ENCODE results near the gene SNTG2. TPM values are rescaled to one million over a fixed set of nuclear protein-coding genes. Genes with fewer than 3 reads are reported as not detected.

SNTG2 gene
- total and polyA plus RNA-seq, 4 donors, result not detected

DNA sequence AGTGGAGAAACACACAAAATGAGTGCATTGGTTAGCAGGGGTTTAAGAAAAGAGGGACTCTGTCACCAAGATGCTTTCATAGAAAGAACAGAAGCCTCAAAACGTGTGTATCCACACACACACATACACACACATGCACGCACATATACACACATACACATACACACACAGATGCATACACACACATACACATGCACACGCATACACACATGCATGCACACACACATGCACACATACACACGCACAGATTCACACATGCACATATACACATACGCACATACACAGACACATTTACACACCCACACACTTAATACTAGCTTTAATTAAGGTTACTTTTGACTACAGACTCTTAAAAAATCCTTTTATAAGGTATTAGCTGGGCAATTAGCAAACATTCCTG lies 378.0 kb downstream of the SNTG2 start:
- H3K9ac ChIP-seq (ENCODE audit: low read depth in 1 of 2, low read length in 2 of 2), result no peak overlapping the region
- H3K36me3 ChIP-seq (ENCODE audit: control insufficient read depth in 4 of 4, insufficient read depth in 3 of 4, low read depth in 1 of 4, low read length in 3 of 4), result no peaks in the 10 kb centered on the region
- no peaks in the 10 kb centered on the region for H3K4me1 ChIP-seq (ENCODE audit: control insufficient read depth in 4 of 4, insufficient read depth in 4 of 4, low read length in 3 of 4)
- no peak overlapping the region for H3K27ac ChIP-seq (ENCODE audit: low read depth in 1 of 2, low read length in 2 of 2)
- peaks cover 0 to 6% (median 2%) of the 10 kb centered on the region in 4 donors for H3K9me3 ChIP-seq (ENCODE audit: control insufficient read depth in 4 of 4, low read length in 3 of 4)
- DNase-seq (ENCODE audit: low spot score), result no peak
- no peak overlapping the region for H3K4me3 ChIP-seq (ENCODE audit: low read depth in 1 of 3, low read length in 3 of 3)
- no peaks in the 10 kb centered on the region for H3K27me3 ChIP-seq (ENCODE audit: control insufficient read depth in 4 of 4, insufficient read depth in 4 of 4, low read length in 3 of 4)
- TF ChIP-seq, protein P1, sequence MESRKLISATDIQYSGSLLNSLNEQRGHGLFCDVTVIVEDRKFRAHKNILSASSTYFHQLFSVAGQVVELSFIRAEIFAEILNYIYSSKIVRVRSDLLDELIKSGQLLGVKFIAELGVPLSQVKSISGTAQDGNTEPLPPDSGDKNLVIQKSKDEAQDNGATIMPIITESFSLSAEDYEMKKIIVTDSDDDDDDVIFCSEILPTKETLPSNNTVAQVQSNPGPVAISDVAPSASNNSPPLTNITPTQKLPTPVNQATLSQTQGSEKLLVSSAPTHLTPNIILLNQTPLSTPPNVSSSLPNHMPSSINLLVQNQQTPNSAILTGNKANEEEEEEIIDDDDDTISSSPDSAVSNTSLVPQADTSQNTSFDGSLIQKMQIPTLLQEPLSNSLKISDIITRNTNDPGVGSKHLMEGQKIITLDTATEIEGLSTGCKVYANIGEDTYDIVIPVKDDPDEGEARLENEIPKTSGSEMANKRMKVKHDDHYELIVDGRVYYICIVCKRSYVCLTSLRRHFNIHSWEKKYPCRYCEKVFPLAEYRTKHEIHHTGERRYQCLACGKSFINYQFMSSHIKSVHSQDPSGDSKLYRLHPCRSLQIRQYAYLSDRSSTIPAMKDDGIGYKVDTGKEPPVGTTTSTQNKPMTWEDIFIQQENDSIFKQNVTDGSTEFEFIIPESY (IDR thresholded peaks at IDR 0.05), result no peak
- TF ChIP-seq RXRA (IDR thresholded peaks at IDR 0.05), result no peak
- no peak for TF ChIP-seq TAF1 (conservative IDR thresholded peaks at IDR 0.05)
- no peak for TF ChIP-seq SP1 (IDR thresholded peaks at IDR 0.05)
- no peak for TF ChIP-seq GABPA (IDR thresholded peaks at IDR 0.05 in 1 of 2, conservative IDR thresholded peaks at IDR 0.05 in 1 of 2)
- TF ChIP-seq YY1 (IDR thresholded peaks at IDR 0.05), result no peak
- no peak for TF ChIP-seq FOXA1 (IDR thresholded peaks at IDR 0.05)
- 79% methylated on average over 5 of the region's 5 CpGs for WGBS

GRCh38 chr2:1339388-1340140 lies 388.9 kb downstream of the SNTG2 start:
- WGBS, result 63% methylated on average over 10 of the region's 10 CpGs
- Histone ChIP-seq H3K27ac (ENCODE audit: low read depth in 1 of 2, low read length in 2 of 2) (no peak overlapping the region), H3K9me3 (ENCODE audit: control insufficient read depth in 4 of 4, low read length in 3 of 4) (peaks cover 0 to 4% (median 0%) of the 10 kb centered on the region in 4 donors), H3K4me3 (ENCODE audit: low read depth in 1 of 3, low read length in 3 of 3) (no peak overlapping the region), H3K36me3 (ENCODE audit: control insufficient read depth in 4 of 4, insufficient read depth in 3 of 4, low read depth in 1 of 4, low read length in 3 of 4) (no peaks in the 10 kb centered on the region), H3K4me1 (ENCODE audit: control insufficient read depth in 4 of 4, insufficient read depth in 4 of 4, low read length in 3 of 4) (no peaks in the 10 kb centered on the region), H3K27me3 (ENCODE audit: control insufficient read depth in 4 of 4, insufficient read depth in 4 of 4, low read length in 3 of 4) (no peaks in the 10 kb centered on the region), H3K9ac (ENCODE audit: low read depth in 1 of 2, low read length in 2 of 2) (no peak overlapping the region)
- TF ChIP-seq FOXA2 (IDR thresholded peaks at IDR 0.05), result no peak
- no peak for TF ChIP-seq YY1 (IDR thresholded peaks at IDR 0.05)
- no peak for TF ChIP-seq SP1 (IDR thresholded peaks at IDR 0.05)
- DNase-seq (ENCODE audit: low spot score), result no peak

- WGBS, result 67% methylated on average over 5 of the region's 5 CpGs
- H3K9ac ChIP-seq (ENCODE audit: low read depth in 1 of 2, low read length in 2 of 2), result no peak overlapping the region
- TF ChIP-seq, protein P2, sequence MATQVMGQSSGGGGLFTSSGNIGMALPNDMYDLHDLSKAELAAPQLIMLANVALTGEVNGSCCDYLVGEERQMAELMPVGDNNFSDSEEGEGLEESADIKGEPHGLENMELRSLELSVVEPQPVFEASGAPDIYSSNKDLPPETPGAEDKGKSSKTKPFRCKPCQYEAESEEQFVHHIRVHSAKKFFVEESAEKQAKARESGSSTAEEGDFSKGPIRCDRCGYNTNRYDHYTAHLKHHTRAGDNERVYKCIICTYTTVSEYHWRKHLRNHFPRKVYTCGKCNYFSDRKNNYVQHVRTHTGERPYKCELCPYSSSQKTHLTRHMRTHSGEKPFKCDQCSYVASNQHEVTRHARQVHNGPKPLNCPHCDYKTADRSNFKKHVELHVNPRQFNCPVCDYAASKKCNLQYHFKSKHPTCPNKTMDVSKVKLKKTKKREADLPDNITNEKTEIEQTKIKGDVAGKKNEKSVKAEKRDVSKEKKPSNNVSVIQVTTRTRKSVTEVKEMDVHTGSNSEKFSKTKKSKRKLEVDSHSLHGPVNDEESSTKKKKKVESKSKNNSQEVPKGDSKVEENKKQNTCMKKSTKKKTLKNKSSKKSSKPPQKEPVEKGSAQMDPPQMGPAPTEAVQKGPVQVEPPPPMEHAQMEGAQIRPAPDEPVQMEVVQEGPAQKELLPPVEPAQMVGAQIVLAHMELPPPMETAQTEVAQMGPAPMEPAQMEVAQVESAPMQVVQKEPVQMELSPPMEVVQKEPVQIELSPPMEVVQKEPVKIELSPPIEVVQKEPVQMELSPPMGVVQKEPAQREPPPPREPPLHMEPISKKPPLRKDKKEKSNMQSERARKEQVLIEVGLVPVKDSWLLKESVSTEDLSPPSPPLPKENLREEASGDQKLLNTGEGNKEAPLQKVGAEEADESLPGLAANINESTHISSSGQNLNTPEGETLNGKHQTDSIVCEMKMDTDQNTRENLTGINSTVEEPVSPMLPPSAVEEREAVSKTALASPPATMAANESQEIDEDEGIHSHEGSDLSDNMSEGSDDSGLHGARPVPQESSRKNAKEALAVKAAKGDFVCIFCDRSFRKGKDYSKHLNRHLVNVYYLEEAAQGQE (IDR thresholded peaks at IDR 0.05), result no peak
- TF ChIP-seq SP1 (IDR thresholded peaks at IDR 0.05) (no peak), JUND (IDR thresholded peaks at IDR 0.05) (no peak), HNF4G (IDR thresholded peaks at IDR 0.05) (no peak), NR2F2 (IDR thresholded peaks at IDR 0.05) (no peak)
- TF ChIP-seq, protein P3, sequence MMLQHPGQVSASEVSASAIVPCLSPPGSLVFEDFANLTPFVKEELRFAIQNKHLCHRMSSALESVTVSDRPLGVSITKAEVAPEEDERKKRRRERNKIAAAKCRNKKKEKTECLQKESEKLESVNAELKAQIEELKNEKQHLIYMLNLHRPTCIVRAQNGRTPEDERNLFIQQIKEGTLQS (IDR thresholded peaks at IDR 0.05), result no peak
- H3K27ac ChIP-seq (ENCODE audit: low read depth in 1 of 2, low read length in 2 of 2), result no peak overlapping the region
- peaks cover 0 to 4% (median 0%) of the 10 kb centered on the region in 4 donors for H3K9me3 ChIP-seq (ENCODE audit: control insufficient read depth in 4 of 4, low read length in 3 of 4)
- no peaks in the 10 kb centered on the region for H3K4me1 ChIP-seq (ENCODE audit: control insufficient read depth in 4 of 4, insufficient read depth in 4 of 4, low read length in 3 of 4)
- no peaks in the 10 kb centered on the region for H3K27me3 ChIP-seq (ENCODE audit: control insufficient read depth in 4 of 4, insufficient read depth in 4 of 4, low read length in 3 of 4)
- no peaks in the 10 kb centered on the region for H3K36me3 ChIP-seq (ENCODE audit: control insufficient read depth in 4 of 4, insufficient read depth in 3 of 4, low read depth in 1 of 4, low read length in 3 of 4)
- no peak overlapping the region for H3K4me3 ChIP-seq (ENCODE audit: low read depth in 1 of 3, low read length in 3 of 3)
- no peak for DNase-seq (ENCODE audit: low spot score)
Observed at GRCh38 chr2:1340141-1340512, 389.5 kb downstream of the SNTG2 start.
